GM21825 (cell line): Measurements from ENCODE around the gene ZNF184.
"Not testable (repeated sequence)": the region's sequence is repeated elsewhere in the genome, so short reads cannot be mapped to it uniquely, and the experiment has no call there.

Experiments
- ATAC-seq: cut with Tn5 transposase; IDR thresholded peaks from one replicate; pipeline ENCODE4 v1.9.1; 2021; ENCODE audit warnings: mild to moderate bottlenecking, moderate library complexity; ENCODE audit not compliant: unreplicated experiment

ZNF184 gene

GRCh38 chr6:27426045-27426620 lies 46.8 kb downstream of the ZNF184 start:
- no peak for ATAC-seq

- ATAC-seq = not testable (repeated sequence)
Observed at GRCh38 chr6:27424851-27425250, 48.1 kb downstream of the ZNF184 start.

DNA sequence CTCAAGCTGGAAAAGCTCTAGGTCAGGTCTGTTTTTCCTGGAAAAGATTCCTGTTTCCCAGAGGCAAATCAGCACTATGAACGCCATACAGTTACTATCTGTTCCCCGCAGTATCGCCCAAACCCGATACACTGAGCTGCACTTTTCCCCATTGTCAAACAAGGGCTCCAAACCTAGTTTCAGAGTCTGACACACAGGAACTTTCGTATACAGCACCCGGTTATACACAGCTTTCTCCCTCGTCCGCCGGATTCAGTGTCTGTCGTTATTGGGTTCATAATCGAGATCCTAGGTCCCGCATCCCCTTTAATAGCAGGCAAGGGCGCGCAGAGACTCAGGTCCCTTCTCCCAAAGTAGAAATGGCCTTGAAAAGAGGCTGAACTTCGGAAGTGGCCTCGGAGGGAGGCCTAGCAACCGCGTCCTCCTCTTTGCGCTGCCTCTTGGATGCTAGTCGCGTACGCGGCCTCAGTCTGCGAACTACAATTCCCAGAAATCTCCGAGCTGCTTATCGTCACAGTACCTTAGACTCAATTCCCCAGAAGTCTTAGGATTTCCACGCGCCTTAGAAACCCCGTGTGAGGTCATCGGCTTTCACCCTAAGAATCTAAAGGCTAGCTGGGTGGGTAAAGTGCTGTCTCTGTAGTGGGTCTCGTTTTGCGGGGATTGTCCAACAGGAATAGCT lies 50.1 kb downstream of the ZNF184 start:
- no peak for ATAC-seq

GRCh38 chr6:27419363-27419762 lies 53.5 kb downstream of the ZNF184 start:
- ATAC-seq = no peak

- ATAC-seq = no peak
Observed at GRCh38 chr6:27415898-27416297, 57.0 kb downstream of the ZNF184 start.

GRCh38 chr6:27414996-27415395 lies 57.9 kb downstream of the ZNF184 start:
- no peak for ATAC-seq

- ATAC-seq = no peak
Observed at GRCh38 chr6:27414300-27414699, 58.6 kb downstream of the ZNF184 start.

DNA sequence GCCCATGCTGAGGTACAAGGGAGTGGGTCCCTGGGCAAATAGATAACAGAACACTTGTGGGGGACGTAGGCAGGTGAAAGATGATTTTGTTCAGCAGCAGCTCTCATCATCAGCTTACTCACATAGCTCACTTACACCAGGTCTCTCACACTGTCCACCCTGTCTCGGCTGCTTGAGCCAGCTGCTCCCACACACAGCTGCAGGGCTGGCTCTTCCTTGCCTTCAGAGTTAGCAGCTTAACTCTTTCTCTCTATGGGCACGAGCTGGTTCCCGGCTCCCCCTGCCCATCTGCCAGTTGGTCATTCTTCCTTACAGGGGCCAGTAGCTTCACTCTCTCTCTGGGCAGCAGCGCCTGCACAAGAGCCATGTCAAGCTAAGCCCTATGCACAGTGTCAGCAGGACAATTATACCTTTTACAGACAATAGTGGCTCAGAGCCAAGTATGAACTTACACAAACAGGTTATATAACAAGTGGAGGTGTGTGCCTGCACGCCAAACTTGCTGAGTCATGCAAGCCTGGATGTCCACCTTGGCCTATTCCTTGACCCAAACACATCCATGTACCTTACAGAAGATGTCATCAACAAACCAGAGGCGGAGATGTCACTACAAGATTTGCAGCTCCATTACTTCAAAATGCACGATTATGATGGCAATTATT lies 65.6 kb downstream of the ZNF184 start:
- ATAC-seq = no peak

DNA sequence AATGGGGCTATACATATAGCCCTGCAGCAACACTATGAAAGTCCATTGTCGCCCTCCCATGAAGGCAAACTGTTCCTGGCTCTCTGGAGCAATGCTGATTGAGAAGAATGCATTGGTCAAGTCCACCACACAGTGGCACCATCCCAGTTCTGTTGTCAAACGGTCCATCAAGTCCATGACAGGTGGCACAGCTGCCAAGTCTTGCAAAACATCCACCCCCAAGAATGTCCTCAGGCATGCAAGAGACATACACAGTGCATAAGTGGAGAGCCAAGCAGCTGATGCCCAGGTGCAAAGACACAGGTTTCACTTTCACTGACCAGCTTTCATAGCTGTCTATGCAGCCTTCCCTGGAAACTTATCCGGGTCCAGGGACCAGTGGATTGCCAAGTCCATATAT lies 66.8 kb downstream of the ZNF184 start:
- no peak for ATAC-seq

- no peak for ATAC-seq
Observed at GRCh38 chr6:27400877-27401642, 71.8 kb downstream of the ZNF184 start.
